GM19395 (cell line): ENCODE measurements around the gene APOC3.

Source experiments
- ATAC-seq: cut with Tn5 transposase; IDR thresholded peaks from one replicate; pipeline ENCODE4 v1.9.1; 2021; ENCODE audit warnings: mild to moderate bottlenecking, moderate library complexity; ENCODE audit not compliant: unreplicated experiment

Gene APOC3

GRCh38 chr11:116869610-116870009, 39.9 kb downstream of the APOC3 start:
- ATAC-seq, result no peak

GRCh38 chr11:116870054-116870453, 40.3 kb downstream of the APOC3 start:
- no peak for ATAC-seq

GRCh38 chr11:116871248-116871647, 41.5 kb downstream of the APOC3 start:
- no peak for ATAC-seq

- ATAC-seq, result no peak
These were observed 43.7 kb downstream of the APOC3 start for GRCh38 chr11:116873381-116873780.

- ATAC-seq, result no peak
These were observed 44.5 kb downstream of the APOC3 start for GRCh38 chr11:116874251-116874650.

- no peak for ATAC-seq
These were observed 45.5 kb downstream of the APOC3 start for GRCh38 chr11:116875194-116875593.

GRCh38 chr11:116876656-116877055, 46.9 kb downstream of the APOC3 start:
- no peak for ATAC-seq

- no peak for ATAC-seq
These were observed 50.3 kb downstream of the APOC3 start for GRCh38 chr11:116879800-116880625.

- no peak for ATAC-seq
These were observed 51.4 kb downstream of the APOC3 start for GRCh38 chr11:116881143-116881542.

GRCh38 chr11:116882386-116882785, 52.7 kb downstream of the APOC3 start:
- ATAC-seq, result no peak
